GM19351 (cell line): Measurements from ENCODE around the gene MERTK.
"Not testable (repeated sequence)": the region's sequence is repeated elsewhere in the genome, so short reads cannot be mapped to it uniquely, and the experiment has no call there.

Experiments used
- ATAC-seq: cut with Tn5 transposase; IDR thresholded peaks from one replicate; pipeline ENCODE4 v1.9.1; 2021; ENCODE audit warnings: mild to moderate bottlenecking, moderate library complexity; ENCODE audit not compliant: unreplicated experiment

The MERTK gene

DNA sequence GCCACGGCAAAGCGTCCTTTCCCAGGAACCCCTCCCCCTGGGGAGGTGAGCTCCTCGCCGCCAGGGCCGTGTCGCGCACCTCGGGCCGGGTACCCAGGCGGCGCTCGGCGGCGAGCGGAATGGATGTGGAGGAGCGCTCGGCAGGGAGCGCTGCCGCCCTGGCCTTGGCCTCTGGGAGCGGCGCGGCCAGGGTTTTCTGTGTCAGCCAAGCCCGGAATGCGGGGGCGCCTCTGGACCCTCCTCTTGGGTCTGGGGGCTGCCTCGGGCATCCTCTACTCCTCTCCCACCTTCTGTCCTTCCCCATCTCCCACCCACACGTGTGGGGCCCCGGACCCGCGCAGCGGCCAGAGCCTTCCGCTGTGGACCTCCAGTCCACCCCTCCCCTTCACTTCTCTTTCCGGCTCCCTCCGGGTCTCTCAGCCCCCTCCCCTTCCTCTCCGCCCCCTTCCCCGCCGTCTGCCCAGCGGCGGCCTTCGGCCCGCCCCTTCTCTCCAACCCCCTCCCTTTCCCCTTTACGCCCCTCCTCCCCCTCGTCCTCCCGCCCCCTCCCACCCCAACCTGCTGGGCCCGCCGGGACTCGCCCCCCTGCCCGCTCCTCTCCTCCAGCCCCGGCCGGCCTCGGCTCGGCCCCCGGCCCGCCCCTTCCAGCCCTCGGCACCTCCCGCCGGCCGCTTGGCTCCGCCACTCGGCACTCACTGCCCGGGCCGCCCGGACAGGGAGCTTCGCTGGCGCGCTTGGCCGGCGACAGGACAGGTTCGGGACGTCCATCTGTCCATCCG lies at the start of gene MERTK:
Gene MERTK, plus strand, starts transcription at position 684 of the 779 bp plus-strand sequence. CDS start 129 bp downstream, outside the sequence.
- ATAC-seq: no peak

DNA sequence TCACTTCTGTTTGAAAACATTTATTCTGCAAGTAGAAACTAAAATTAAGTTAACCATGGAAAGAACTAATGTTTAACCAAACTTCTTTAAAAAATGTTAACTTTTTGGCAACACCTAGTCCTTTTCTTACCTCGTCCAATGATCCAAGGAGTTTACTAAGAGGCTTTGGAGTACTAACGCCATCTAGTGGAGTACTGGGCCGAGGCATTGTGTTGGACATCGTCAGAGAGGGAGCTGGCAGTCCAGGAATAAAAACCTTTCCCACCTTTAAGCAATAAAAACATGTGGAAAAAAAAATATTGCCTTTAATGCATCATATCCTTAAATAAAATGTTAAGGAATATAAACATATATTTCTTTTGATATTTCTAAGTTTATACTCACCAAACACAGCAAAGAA lies 47.8 kb upstream of the MERTK start:
- ATAC-seq: not testable (repeated sequence)

DNA sequence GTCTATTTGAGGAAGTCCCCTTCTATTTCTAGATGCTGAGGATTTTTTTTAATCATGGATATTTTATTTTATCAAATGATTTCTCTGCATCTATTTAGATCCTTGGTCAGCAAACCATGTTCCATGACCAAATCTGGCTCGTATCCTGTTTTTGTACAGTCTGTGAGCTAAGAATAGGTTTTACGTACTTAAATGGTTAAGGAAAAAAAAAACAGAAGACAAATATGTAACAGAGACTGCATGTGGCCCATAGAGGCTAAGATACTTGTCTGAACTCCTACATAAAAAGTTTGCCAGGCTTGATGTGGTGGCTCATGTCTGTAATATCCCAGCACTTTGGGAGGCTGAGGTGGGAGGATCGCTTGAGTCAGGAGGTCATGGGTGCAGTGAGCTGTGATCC lies 45.9 kb upstream of the MERTK start:
- ATAC-seq: not testable (repeated sequence)

DNA sequence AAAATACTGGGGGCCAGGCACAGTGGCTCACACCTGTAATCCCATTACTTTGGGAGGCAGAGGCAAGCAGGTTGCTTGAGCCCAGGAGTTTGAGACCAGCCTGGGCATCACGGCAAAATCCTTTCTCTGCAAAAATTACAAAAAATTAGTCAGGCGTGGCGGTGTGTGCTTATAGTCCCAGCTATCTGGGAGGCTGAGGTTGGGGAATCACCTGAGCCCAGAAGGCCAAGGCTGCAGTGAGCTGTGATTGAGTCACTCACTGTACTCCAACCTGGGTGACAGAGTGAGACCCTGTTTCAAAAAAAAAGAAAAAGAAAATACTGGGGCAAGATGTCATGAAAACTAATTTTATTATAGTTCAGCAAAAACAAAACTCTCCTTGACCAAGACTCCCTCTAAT lies 38.4 kb upstream of the MERTK start:
- ATAC-seq: not testable (repeated sequence)

- not testable (repeated sequence) for ATAC-seq
Observed at GRCh38 chr2:111865124-111865523, 33.3 kb upstream of the MERTK start.

- not testable (repeated sequence) for ATAC-seq
Observed at GRCh38 chr2:111872806-111873205, 25.6 kb upstream of the MERTK start.

DNA sequence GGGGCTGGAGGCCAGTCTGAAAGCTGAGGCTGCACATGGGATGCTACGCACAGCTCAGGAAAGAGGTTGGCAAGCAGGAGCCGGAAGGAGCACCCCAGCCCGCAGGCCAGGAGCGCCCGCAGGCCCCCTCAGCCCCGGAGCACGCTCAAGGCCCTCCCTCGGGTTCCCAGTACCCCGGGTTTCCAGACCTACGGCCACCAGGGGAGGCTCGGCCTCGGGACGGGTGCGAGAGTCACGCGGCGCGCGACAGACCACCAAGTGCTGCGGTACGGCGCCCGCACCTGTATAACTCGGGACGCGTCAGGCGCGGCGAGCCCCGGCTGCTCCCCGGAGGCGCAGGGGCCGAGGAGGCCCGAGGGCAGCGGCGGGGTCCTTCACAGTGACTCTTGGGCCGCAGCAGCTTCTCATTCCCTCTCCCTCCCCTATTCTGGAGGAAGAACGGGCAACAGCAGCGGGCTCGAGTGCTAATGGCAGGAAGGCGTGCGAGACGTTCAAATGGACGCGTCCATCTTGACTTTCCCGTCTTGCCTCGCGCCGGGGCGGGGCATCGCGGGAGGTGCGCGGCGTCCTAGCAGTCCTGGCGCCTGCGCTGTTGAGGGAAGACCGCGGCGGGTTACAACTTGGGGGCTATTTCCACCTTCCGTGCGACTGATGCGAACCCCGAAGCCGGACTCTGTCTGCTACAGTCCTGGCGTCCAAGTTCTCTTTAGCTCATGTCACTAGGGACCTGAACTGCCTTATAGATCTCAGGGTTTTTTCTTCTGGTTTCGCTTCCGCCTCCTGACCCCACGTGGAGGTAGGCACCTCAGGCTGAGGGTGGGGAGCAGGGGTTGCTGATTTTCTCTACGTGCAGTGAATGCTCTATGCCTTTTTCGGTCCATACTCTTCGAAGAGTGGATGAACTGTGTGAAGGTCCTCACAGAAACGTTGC lies 14.5 kb upstream of the MERTK start, which contains the start of gene ANAPC1:
Gene ANAPC1, minus strand, starts transcription at position 533 of the 931 bp plus-strand sequence. CDS start 3,368 bp downstream, outside the sequence.
- peak; percentile 80 for ATAC-seq

- ATAC-seq: no peak
Observed at GRCh38 chr2:111884592-111884964, 13.8 kb upstream of the MERTK start.

DNA sequence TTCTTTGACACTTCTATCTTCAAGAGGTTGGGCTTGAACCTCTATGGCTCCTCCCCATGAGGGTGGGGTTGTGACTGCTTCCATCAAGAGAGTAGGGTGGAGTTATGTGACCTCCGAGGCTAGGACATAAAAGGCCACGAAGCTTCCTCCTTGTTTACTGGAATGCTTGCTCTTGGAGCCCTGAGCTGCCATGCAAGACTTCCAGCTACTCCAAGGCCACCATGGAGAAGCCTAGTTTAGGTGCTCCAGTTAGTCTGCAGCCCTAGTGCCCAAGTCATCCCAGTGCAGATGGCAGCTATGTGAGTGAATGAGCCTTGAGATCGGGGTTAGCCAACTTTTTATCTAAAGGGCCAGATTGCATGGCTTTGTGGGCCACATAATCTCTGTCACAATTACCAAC lies 2.4 kb upstream of the MERTK start:
- no peak for ATAC-seq

DNA sequence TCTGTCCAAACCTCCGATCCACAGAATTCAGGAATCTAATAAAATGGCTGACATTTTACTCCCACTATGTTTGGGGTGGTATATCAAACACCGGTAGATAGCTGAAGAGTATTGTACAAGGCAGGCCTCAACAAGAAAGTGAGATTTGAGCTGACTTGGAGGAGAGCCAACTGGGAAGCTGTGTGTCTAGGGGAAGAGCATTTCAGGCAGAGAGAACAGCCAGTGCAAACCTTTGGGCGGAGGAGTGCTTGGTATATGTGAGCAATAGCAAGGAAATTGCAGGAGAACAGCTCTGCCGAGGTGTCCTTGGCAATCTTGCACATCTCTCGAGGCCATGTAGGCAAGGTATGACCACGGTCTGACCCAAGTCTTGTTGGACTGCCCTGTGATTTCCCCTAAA lies 1.8 kb upstream of the MERTK start:
- ATAC-seq: no peak

DNA sequence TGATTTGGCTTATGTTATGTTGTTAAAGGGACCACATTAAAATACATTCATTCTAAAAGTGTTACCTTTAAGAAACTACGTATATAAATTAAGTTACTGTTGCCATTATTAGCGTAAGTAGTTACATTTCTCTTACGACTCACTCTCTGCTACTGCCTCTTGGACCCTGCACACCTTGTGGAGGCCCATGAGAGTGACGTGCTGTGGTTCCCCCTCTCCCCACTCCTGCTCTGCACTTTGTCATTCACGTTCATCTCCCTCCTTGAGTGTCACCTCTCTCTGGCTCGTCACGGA lies 830 bp upstream of the MERTK start:
- no peak for ATAC-seq

GRCh38 chr2:111898703-111899514 lies 502 bp downstream of the MERTK start:
- ATAC-seq: no peak

DNA sequence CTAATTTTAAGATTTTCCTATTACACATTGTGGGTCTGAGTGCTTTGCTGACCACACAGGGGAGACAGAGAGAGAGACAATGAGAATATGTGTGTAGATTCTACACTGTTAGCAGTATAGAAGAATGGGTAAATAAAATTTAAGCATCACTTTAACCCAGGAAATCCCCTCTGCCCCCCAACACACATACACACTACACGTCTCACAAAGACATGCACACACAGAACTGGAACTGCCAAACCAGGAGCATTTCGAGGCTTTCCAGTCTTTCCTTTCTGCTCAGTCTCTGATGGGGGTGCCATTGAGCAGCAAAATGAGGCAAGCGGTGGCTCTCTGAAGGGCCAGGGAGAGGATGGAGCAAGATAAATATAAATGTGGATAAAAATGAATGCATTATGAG lies 2.5 kb downstream of the MERTK start:
- ATAC-seq: no peak

DNA sequence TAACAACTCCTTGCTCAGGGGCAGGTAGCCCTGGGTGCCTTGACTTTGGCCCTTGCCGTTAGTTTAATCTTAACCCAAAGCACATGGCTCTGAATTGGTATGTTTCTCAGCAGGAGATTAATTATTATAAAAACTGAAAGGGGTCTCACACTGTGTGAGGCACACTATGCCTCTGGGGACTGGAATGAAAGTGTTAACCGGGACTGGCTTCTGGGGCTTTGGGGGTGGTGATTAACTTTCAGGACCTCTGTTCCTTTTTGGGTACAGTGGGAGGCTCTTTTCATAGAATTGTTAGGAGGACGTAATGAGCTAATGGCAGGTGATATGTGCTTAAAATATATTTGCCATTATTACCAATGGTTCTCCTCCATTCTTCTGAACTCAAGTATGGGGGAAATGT lies 5.1 kb downstream of the MERTK start:
- no peak for ATAC-seq

DNA sequence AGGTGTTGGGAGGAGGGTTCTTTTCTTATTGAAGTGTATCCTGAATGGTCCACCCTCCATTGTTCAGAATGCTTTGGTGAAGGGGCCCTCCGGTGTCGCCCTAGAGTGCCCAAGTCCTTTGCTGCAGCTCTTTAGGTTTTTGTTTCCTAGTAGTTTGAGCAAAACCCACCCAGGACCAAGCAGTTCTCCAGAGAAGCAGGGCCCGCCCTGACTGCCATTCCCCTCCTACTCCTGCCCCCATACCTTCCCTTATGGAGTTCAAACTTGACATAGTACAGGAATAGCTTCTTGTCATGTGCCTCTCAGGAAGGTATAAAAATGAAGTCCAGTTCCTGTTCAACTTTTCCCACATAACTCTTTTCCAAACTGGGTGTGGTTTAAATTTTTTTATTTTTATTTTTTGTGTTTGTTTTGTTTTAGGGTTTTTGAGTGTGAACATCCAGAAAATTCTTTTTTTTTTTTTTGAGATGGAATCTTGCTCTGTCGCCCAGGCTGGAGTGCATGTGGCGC lies 5.6 kb downstream of the MERTK start:
- ATAC-seq: no peak

GRCh38 chr2:111904726-111905474 lies 6.5 kb downstream of the MERTK start:
- ATAC-seq: no peak

DNA sequence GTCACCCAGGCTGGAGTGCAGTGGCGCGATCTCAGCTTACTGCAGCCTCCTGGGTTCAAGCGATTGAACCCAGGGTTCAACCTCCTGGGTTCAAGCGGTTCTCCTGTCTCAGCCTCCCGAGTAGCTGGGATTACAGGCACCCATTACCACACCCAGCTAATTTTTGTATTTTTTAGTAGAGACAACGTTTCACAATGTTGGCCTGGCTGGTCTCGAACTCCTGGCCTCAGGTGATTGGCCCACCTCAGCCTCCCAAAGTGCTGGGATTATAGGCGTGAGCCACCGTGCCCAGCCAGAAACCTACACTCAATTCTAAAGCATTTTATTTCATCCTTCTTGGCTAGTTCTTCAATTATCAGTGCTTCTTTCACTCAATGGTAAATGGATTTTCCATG lies 7.1 kb downstream of the MERTK start:
- not testable (repeated sequence) for ATAC-seq

- ATAC-seq: no peak
Observed at GRCh38 chr2:111905990-111906735, 7.8 kb downstream of the MERTK start.

GRCh38 chr2:111908578-111908977 lies 10.2 kb downstream of the MERTK start:
- ATAC-seq: no peak
